Gastrocnemius medialis (tissue), 4 donors: ENCODE data around the gene ATP5PB. TPM values are rescaled to one million over a fixed set of nuclear protein-coding genes. Genes with fewer than 3 reads are reported as not detected.
A peak's percentile ranks its signal among the peaks of the same experiment; 100 is the strongest.

Experiments used
- ATAC-seq, 2 donors: fragments of 150-250 bp; one replicate each; pipeline ENCODE4 v1.9.1; 2016
- DNase-seq, 2 donors: peaks; one replicate each; pipeline ENCODE4 v3.0.0-alpha.2; 2019
- H3K27ac ChIP-seq, 4 donors: fragments of 200-600 bp; sonication (generic); 1 replicate in 1 of 4; 2 replicates in 3 of 4; pipeline ENCODE4 v1.5.1; 2016 to 2018; ENCODE audit warnings: mild to moderate bottlenecking in 2 of 4, moderate library complexity in 1 of 4
- H3K27me3 ChIP-seq, 3 donors: fragments of 200-600 bp; sonication (generic) in 2 of 3; 1 replicate in 1 of 3; 2 replicates in 2 of 3; pipeline versions ENCODE4 v1.5.1 to v1.6.0; 2016 to 2019; ENCODE audit warnings: mild to moderate bottlenecking in 1 of 3, moderate library complexity in 1 of 3
- H3K36me3 ChIP-seq, 2 donors: fragments of 200-600 bp; sonication (generic) in 1 of 2; one replicate each; pipeline ENCODE4 v1.5.1; 2017 to 2018
- H3K4me1 ChIP-seq, 2 donors: fragments of 200-600 bp; sonication (generic) in 1 of 2; one replicate each; pipeline ENCODE4 v1.5.1; 2016 to 2017; ENCODE audit warnings: mild to moderate bottlenecking in 2 of 2
- H3K4me3 ChIP-seq, 4 donors: fragments of 200-600 bp; sonication (generic) in 3 of 4; 1 replicate in 1 of 4; 2 replicates in 3 of 4; pipeline ENCODE4 v1.5.1; 2016 to 2019; ENCODE audit warnings: mild to moderate bottlenecking in 2 of 4
- H3K9me3 ChIP-seq, 3 donors: fragments of 200-600 bp; sonication (generic) in 2 of 3; 1 replicate in 1 of 3; 2 replicates in 2 of 3; pipeline ENCODE4 v1.5.1; 2016 to 2019
- CTCF ChIP-seq, 5 experiments: fragments of 450-650 bp in 3 of 5; fragments of 200-600 bp in 2 of 5; sonication (generic) in 2 of 5; IDR thresholded peaks in 4 of 5; conservative IDR thresholded peaks in 1 of 5; 1 replicate in 4 of 5; 2 replicates in 1 of 5; pipeline ENCODE4 v1.5.1; 2016 to 2019; ENCODE audit warnings: antibody characterized with exemption in 5 of 5, mild to moderate bottlenecking in 3 of 5, moderate library complexity in 3 of 5
- POLR2A ChIP-seq, 2 donors: fragments of 450-650 bp; IDR thresholded peaks; one replicate each; pipeline ENCODE4 v1.6.1; 2017; ENCODE audit warnings: antibody characterized with exemption in 2 of 2, mild to moderate bottlenecking in 2 of 2, moderate library complexity in 2 of 2
- in situ Hi-C, 4 donors: fragments of 200-750 bp; cut with MboI; loops; one replicate each; pipeline versions ENCODE4 v1.15.0 to v1.8.0; 2017; ENCODE audit warnings: low sequenced_read_pairs in 4 of 4
- intact Hi-C: fragments of 100-400 bp; cut with DNase I; formaldehyde crosslinking; loops from one replicate; pipeline ENCODE4 v1.15.1; 2023; ENCODE audit warnings: low total_unique reads
- total RNA-seq, 4 donors: library from RNA; depleted of rRNA; stranded (reverse); fragments of >200 nt; gene quantifications; one replicate each; pipeline versions ENCODE4 v1.1.0 to v1.2.3, GENCODE V29; 2016

ATP5PB gene
- total RNA-seq, 4 donors from 2014 or later = 232 to 350 (median 266) TPM

- TF ChIP-seq POLR2A (IDR thresholded peaks at IDR 0.05) = no peak
- no peak for TF ChIP-seq CTCF (IDR thresholded peaks at IDR 0.05 in 4 of 5, conservative IDR thresholded peaks at IDR 0.05 in 1 of 5)
- ATAC-seq (peak; percentile 30 to 41), DNase-seq (peak in 1 of 2 donors; percentile 43)
- Histone ChIP-seq H3K27ac (peak overlapping the region in 1 of 4 donors; percentile 28), H3K36me3 (no peaks in the 10 kb centered on the region), H3K4me3 (no peak overlapping the region), H3K9me3 (no peaks in the 10 kb centered on the region), H3K4me1 (no peaks in the 10 kb centered on the region), H3K27me3 (peaks cover 0 to 2% (median 0%) of the 10 kb centered on the region in 3 donors)
- intact Hi-C loops = no loop called here
- in situ Hi-C loops = loop anchor here in 3 of 4 donors (10.0 kb wide), 1 partner anchor 275 kb away; no protein-coding TSS in a partner anchor
Measured at GRCh38 chr1:111489604-111490003, 40.3 kb downstream of the ATP5PB start.

- ATAC-seq = no peak
- peaks cover 0 to 2% (median 0%) of the 10 kb centered on the region in 3 donors for H3K27me3 ChIP-seq
- no peak for TF ChIP-seq POLR2A (IDR thresholded peaks at IDR 0.05)
- no peak for TF ChIP-seq CTCF (IDR thresholded peaks at IDR 0.05 in 4 of 5, conservative IDR thresholded peaks at IDR 0.05 in 1 of 5)
- H3K9me3 ChIP-seq = no peaks in the 10 kb centered on the region
- intact Hi-C loops (no loop called here), in situ Hi-C loops (no loop called here)
- H3K4me3 ChIP-seq = no peak overlapping the region
- H3K27ac ChIP-seq = peak overlapping the region in 1 of 4 donors; percentile 21
- no peaks in the 10 kb centered on the region for H3K36me3 ChIP-seq
- DNase-seq = no peak
- no peaks in the 10 kb centered on the region for H3K4me1 ChIP-seq
Measured at GRCh38 chr1:111490220-111490619, 41.0 kb downstream of the ATP5PB start.

- in situ Hi-C loops = no loop called here
- H3K4me1 ChIP-seq = no peaks in the 10 kb centered on the region
- intact Hi-C loops = no loop called here
Measured at GRCh38 chr1:111491070-111491469, 41.8 kb downstream of the ATP5PB start.

GRCh38 chr1:111496398-111496797, 47.1 kb downstream of the ATP5PB start:
- no peak overlapping the region for H3K27ac ChIP-seq
- no peak for ATAC-seq

More at GRCh38 chr1:111491070-111491469, 41.8 kb downstream of the ATP5PB start:
- no peaks in the 10 kb centered on the region for H3K9me3 ChIP-seq
- no peak overlapping the region for H3K27ac ChIP-seq
- DNase-seq (no peak), ATAC-seq (no peak)
- peaks cover 0 to 2% (median 0%) of the 10 kb centered on the region in 3 donors for H3K27me3 ChIP-seq
- H3K36me3 ChIP-seq = no peaks in the 10 kb centered on the region
- TF ChIP-seq CTCF (IDR thresholded peaks at IDR 0.05 in 4 of 5, conservative IDR thresholded peaks at IDR 0.05 in 1 of 5) (no peak), POLR2A (IDR thresholded peaks at IDR 0.05) (no peak)
- no peak overlapping the region for H3K4me3 ChIP-seq

More at GRCh38 chr1:111496398-111496797, 47.1 kb downstream of the ATP5PB start:
- DNase-seq = no peak
- Histone ChIP-seq H3K4me1 (no peaks in the 10 kb centered on the region), H3K4me3 (no peak overlapping the region), H3K27me3 (peaks cover 0 to 2% (median 0%) of the 10 kb centered on the region in 3 donors), H3K9me3 (no peaks in the 10 kb centered on the region), H3K36me3 (no peaks in the 10 kb centered on the region)
- intact Hi-C loops (no loop called here), in situ Hi-C loops (no loop called here)
- no peak for TF ChIP-seq CTCF (IDR thresholded peaks at IDR 0.05 in 4 of 5, conservative IDR thresholded peaks at IDR 0.05 in 1 of 5)
- no peak for TF ChIP-seq POLR2A (IDR thresholded peaks at IDR 0.05)
